CD4-positive, alpha-beta T cell treated with Interleukin-1 beta for 1 hour (primary cell): ENCODE data around the gene C5orf15.
"Not testable (repeated sequence)": the region's sequence is repeated elsewhere in the genome, so short reads cannot be mapped to it uniquely, and the experiment has no call there.

Experiments used
- DNase-seq, 2 donors: peaks; one replicate each; pipeline ENCODE4 v3.0.0-alpha.2; 2020 to 2022

The C5orf15 gene

GRCh38 chr5:133993185-133993936 is 24.9 kb upstream of the C5orf15 start:
- no peak for DNase-seq

GRCh38 chr5:133992429-133993155 is 24.2 kb upstream of the C5orf15 start:
- no peak for DNase-seq

- no peak for DNase-seq
These were observed 22.9 kb upstream of the C5orf15 start for GRCh38 chr5:133991171-133991910.

GRCh38 chr5:133990396-133990795 is 22.0 kb upstream of the C5orf15 start:
- DNase-seq = no peak

- DNase-seq = no peak
These were observed 17.2 kb upstream of the C5orf15 start for GRCh38 chr5:133985540-133986180.

GRCh38 chr5:133983674-133984073 is 15.2 kb upstream of the C5orf15 start:
- no peak for DNase-seq

GRCh38 chr5:133981714-133982113 is 13.3 kb upstream of the C5orf15 start:
- DNase-seq = no peak

- no peak for DNase-seq
These were observed 12.2 kb upstream of the C5orf15 start for GRCh38 chr5:133980652-133981051.

GRCh38 chr5:133978943-133979342 is 10.5 kb upstream of the C5orf15 start:
- DNase-seq = no peak

GRCh38 chr5:133977858-133978257 is 9.4 kb upstream of the C5orf15 start:
- DNase-seq = no peak

- no peak for DNase-seq
These were observed 8.8 kb upstream of the C5orf15 start for GRCh38 chr5:133977161-133977787.

- DNase-seq = not testable (repeated sequence)
These were observed 7.1 kb upstream of the C5orf15 start for GRCh38 chr5:133975546-133975945.

GRCh38 chr5:133974142-133974541 is 5.7 kb upstream of the C5orf15 start:
- no peak for DNase-seq

GRCh38 chr5:133970325-133970909 is 2.0 kb upstream of the C5orf15 start:
- DNase-seq = no peak

GRCh38 chr5:133969654-133970324 is 1.4 kb upstream of the C5orf15 start:
- DNase-seq = no peak

GRCh38 chr5:133967698-133968203 is 674 bp downstream of the C5orf15 start:
- peak in 1 of 2 donors; percentile 32 for DNase-seq

- DNase-seq = no peak
These were observed 1.3 kb downstream of the C5orf15 start for GRCh38 chr5:133967124-133967523.

- DNase-seq = no peak
These were observed 2.3 kb downstream of the C5orf15 start for GRCh38 chr5:133966090-133966489.

GRCh38 chr5:133963493-133964128 is 4.8 kb downstream of the C5orf15 start:
- DNase-seq = no peak

- no peak for DNase-seq
These were observed 5.5 kb downstream of the C5orf15 start for GRCh38 chr5:133962801-133963476.
